WTC11 (cell line): ENCODE results near the gene GLCCI1. TPM values are rescaled to one million over a fixed set of nuclear protein-coding genes. Genes with fewer than 3 reads are reported as not detected.

Source experiments
- ATAC-seq: fragments of 200-7000 bp; cut with Tn5 transposase; 2 replicates; pipeline ENCODE4 v1.10.0; 2021; ENCODE audit warnings: mild to moderate bottlenecking, moderate library complexity
- CTCF ChIA-PET: fragments of 300-600 bp; sonication (Branson Sonifier 250); formaldehyde crosslinking; loops from one replicate; lab custom pipeline; 2021; ENCODE audit warnings: antibody characterized with exemption; lab: Charles Lee
- POLR2A ChIA-PET: fragments of 350-600 bp; sonication (Branson Sonifier 250); formaldehyde crosslinking; loops from one replicate; lab custom pipeline; 2021; ENCODE audit warnings: antibody characterized with exemption; lab: Charles Lee
- DNase-seq: peaks from one replicate; pipeline ENCODE4 v3.0.0; 2021; ENCODE audit warnings: low spot score
- H3K27ac Mint-ChIP-seq: 2 replicates; pipeline ENCODE4 v1.8.0; 2021; ENCODE audit warnings: mixed read lengths
- H3K27me3 Mint-ChIP-seq: 2 replicates; pipeline ENCODE4 v1.8.0; 2021; ENCODE audit warnings: low read depth, mild to moderate bottlenecking, moderate library complexity, mixed read lengths
- H3K36me3 Mint-ChIP-seq: 2 replicates; pipeline ENCODE4 v1.8.0; 2021; ENCODE audit warnings: mixed read lengths
- H3K4me1 Mint-ChIP-seq: 2 replicates; pipeline ENCODE4 v1.8.0; 2022; ENCODE audit warnings: mixed read lengths
- H3K4me3 Mint-ChIP-seq: 2 replicates; pipeline ENCODE4 v1.8.0; 2021; ENCODE audit warnings: mild to moderate bottlenecking, moderate library complexity, mixed read lengths
- H3K9me3 Mint-ChIP-seq: 2 replicates; pipeline ENCODE4 v1.8.0; 2021; ENCODE audit warnings: mixed read lengths
- CREB1 ChIP-seq: sonication (generic); formaldehyde crosslinking; IDR thresholded peaks from 2 replicates; pipeline ENCODE4 v1.8.0; 2023; ENCODE audit warnings: mild to moderate bottlenecking, missing genetic modification reagents
- FOXK1 ChIP-seq: sonication (generic); formaldehyde crosslinking; IDR thresholded peaks from 2 replicates; pipeline ENCODE4 v1.8.0; 2022; ENCODE audit warnings: mild to moderate bottlenecking, moderate library complexity, missing genetic modification reagents
- GABPB1 ChIP-seq: sonication (generic); formaldehyde crosslinking; IDR thresholded peaks from 2 replicates; pipeline ENCODE4 v1.8.1; 2023; ENCODE audit warnings: mild to moderate bottlenecking, missing genetic modification reagents
- IRF2 ChIP-seq: sonication (generic); formaldehyde crosslinking; IDR thresholded peaks from 2 replicates; pipeline ENCODE4 v1.8.0; 2022; ENCODE audit warnings: low read depth, missing genetic modification reagents, borderline replicate concordance
- JAZF1 ChIP-seq: fragments of 250-450 bp; sonication (Bioruptor Pico); IDR thresholded peaks from 2 replicates; pipeline ENCODE4 v1.9.0; 2021; ENCODE audit warnings: moderate library complexity, mild to moderate bottlenecking, inconsistent platforms
- KAT7 ChIP-seq: sonication (generic); formaldehyde crosslinking; IDR thresholded peaks from 2 replicates; pipeline ENCODE4 v1.8.1; 2023; ENCODE audit warnings: missing genetic modification reagents, mild to moderate bottlenecking, borderline replicate concordance
- MLX ChIP-seq: sonication (generic); formaldehyde crosslinking; IDR thresholded peaks from 2 replicates; pipeline ENCODE4 v1.8.1; 2023; ENCODE audit warnings: mild to moderate bottlenecking, missing genetic modification reagents, moderate library complexity
- MYBL2 ChIP-seq: sonication (generic); formaldehyde crosslinking; IDR thresholded peaks from 2 replicates; pipeline ENCODE4 v1.8.1; 2023; ENCODE audit warnings: mild to moderate bottlenecking, moderate library complexity, missing genetic modification reagents
- NFATC4 ChIP-seq: fragments of 250-450 bp; sonication (Bioruptor Pico); IDR thresholded peaks from 2 replicates; pipeline ENCODE4 v1.9.0; 2021; ENCODE audit warnings: mild to moderate bottlenecking
- NR2C2 ChIP-seq: sonication (generic); formaldehyde crosslinking; IDR thresholded peaks from 2 replicates; pipeline ENCODE4 v1.8.0; 2022; ENCODE audit warnings: mild to moderate bottlenecking, missing genetic modification reagents
- PRRX2 ChIP-seq: fragments of 250-450 bp; sonication (Bioruptor Pico); IDR thresholded peaks from 2 replicates; pipeline ENCODE4 v1.8.0; 2021; ENCODE audit warnings: mild to moderate bottlenecking
- RELA ChIP-seq: sonication (generic); formaldehyde crosslinking; IDR thresholded peaks from 2 replicates; pipeline ENCODE4 v1.8.1; 2022; ENCODE audit warnings: missing genetic modification reagents, mild to moderate bottlenecking, borderline replicate concordance
- RORB ChIP-seq: fragments of 250-450 bp; sonication (Bioruptor Pico); IDR thresholded peaks from 2 replicates; pipeline ENCODE4 v1.9.0; 2021; ENCODE audit warnings: mild to moderate bottlenecking
- ZNF138 ChIP-seq: sonication (generic); formaldehyde crosslinking; conservative IDR thresholded peaks from 2 replicates; pipeline ENCODE4 v1.8.1; 2022; ENCODE audit warnings: mild to moderate bottlenecking, moderate library complexity, missing genetic modification reagents
- ZNF263 ChIP-seq: sonication (generic); formaldehyde crosslinking; IDR thresholded peaks from 2 replicates; pipeline ENCODE4 v1.8.1; 2022; ENCODE audit warnings: low read depth, mild to moderate bottlenecking, moderate library complexity, missing genetic modification reagents
- ZNF317 ChIP-seq: sonication (generic); formaldehyde crosslinking; IDR thresholded peaks from 2 replicates; pipeline ENCODE4 v1.8.1; 2023; ENCODE audit warnings: low read depth, mild to moderate bottlenecking, moderate library complexity, missing genetic modification reagents, borderline replicate concordance
- ZNF512 ChIP-seq: sonication (generic); formaldehyde crosslinking; IDR thresholded peaks from 2 replicates; pipeline ENCODE4 v1.8.1; 2022; ENCODE audit warnings: missing genetic modification reagents, borderline replicate concordance
- ZNF532 ChIP-seq: fragments of 250-450 bp; sonication (Bioruptor Pico); IDR thresholded peaks from 2 replicates; pipeline ENCODE4 v1.9.0; 2021; ENCODE audit warnings: mild to moderate bottlenecking, borderline replicate concordance
- ZNF671 ChIP-seq: fragments of 250-450 bp; sonication (Bioruptor Pico); IDR thresholded peaks from 2 replicates; pipeline ENCODE4 v1.8.0; 2021; ENCODE audit warnings: mild to moderate bottlenecking
- total RNA-seq: library from RNA; stranded (reverse); gene quantifications from 3 replicates; pipeline ENCODE4 v1.2.3, GENCODE V29; 2021
- TF ChIP-seq, protein P1 (sequence below): sonication (generic); formaldehyde crosslinking; IDR thresholded peaks from 2 replicates; pipeline ENCODE4 v1.8.0; 2023; ENCODE audit warnings: missing genetic modification reagents
- TF ChIP-seq, protein P2 (sequence below): sonication (generic); formaldehyde crosslinking; IDR thresholded peaks from 2 replicates; pipeline ENCODE4 v1.8.1; 2023; ENCODE audit warnings: mild to moderate bottlenecking, missing genetic modification reagents
- TF ChIP-seq, protein P3 (sequence below): sonication (generic); formaldehyde crosslinking; IDR thresholded peaks from 2 replicates; pipeline ENCODE4 v1.8.1; 2023; ENCODE audit warnings: mild to moderate bottlenecking, missing genetic modification reagents

The GLCCI1 gene
- total RNA-seq, 1 experiment from 2014 or later = 23.8 TPM

GRCh38 chr7:8037151-8037550, 68.6 kb downstream of the GLCCI1 start (continued):
- TF ChIP-seq, protein P1, sequence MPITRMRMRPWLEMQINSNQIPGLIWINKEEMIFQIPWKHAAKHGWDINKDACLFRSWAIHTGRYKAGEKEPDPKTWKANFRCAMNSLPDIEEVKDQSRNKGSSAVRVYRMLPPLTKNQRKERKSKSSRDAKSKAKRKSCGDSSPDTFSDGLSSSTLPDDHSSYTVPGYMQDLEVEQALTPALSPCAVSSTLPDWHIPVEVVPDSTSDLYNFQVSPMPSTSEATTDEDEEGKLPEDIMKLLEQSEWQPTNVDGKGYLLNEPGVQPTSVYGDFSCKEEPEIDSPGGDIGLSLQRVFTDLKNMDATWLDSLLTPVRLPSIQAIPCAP (CRISPR knock-in tag) = no peak
- no peak for TF ChIP-seq FOXK1 (CRISPR knock-in tag)
- TF ChIP-seq ZNF263 = no peak
- TF ChIP-seq MLX = no peak
- TF ChIP-seq NR2C2 (CRISPR knock-in tag) = no peak
- no peak for TF ChIP-seq PRRX2 (CRISPR knock-in tag)
- no peak for TF ChIP-seq ZNF138 (CRISPR knock-in tag)
- TF ChIP-seq, all 79 proteins: peak for 0

- DNase-seq = no peak
- POLR2A ChIA-PET = no interaction called here
- H3K4me1 Mint-ChIP-seq = peaks cover 24% of the 10 kb centered on the region
- H3K9me3 Mint-ChIP-seq = no peaks in the 10 kb centered on the region
- ATAC-seq = no peak
- CTCF ChIA-PET = interaction anchor here (1.0 to 1.1 kb wide), 2 partner anchors 255 to 360 kb away, joined by 3 read pairs; no protein-coding TSS in a partner anchor
- TF ChIP-seq MYBL2 (CRISPR knock-in tag) (no peak), RELA (CRISPR knock-in tag) (no peak), NFATC4 (CRISPR knock-in tag) (no peak), IRF2 (CRISPR knock-in tag) (no peak), ZNF512 (no peak), NR2C2 (CRISPR knock-in tag) (no peak)
- TF ChIP-seq, protein P2, sequence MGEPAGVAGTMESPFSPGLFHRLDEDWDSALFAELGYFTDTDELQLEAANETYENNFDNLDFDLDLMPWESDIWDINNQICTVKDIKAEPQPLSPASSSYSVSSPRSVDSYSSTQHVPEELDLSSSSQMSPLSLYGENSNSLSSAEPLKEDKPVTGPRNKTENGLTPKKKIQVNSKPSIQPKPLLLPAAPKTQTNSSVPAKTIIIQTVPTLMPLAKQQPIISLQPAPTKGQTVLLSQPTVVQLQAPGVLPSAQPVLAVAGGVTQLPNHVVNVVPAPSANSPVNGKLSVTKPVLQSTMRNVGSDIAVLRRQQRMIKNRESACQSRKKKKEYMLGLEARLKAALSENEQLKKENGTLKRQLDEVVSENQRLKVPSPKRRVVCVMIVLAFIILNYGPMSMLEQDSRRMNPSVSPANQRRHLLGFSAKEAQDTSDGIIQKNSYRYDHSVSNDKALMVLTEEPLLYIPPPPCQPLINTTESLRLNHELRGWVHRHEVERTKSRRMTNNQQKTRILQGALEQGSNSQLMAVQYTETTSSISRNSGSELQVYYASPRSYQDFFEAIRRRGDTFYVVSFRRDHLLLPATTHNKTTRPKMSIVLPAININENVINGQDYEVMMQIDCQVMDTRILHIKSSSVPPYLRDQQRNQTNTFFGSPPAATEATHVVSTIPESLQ (CRISPR knock-in tag) = no peak
- TF ChIP-seq, all 79 proteins: peak for 0
- H3K36me3 Mint-ChIP-seq = peaks cover 18% of the 10 kb centered on the region
- H3K27me3 Mint-ChIP-seq = no peaks in the 10 kb centered on the region
- peak overlapping the region; percentile 64; the same call in 1 of the 2 replicates for H3K27ac Mint-ChIP-seq
- no peak overlapping the region for H3K4me3 Mint-ChIP-seq
Measured at GRCh38 chr7:8040768-8041369, 72.3 kb downstream of the GLCCI1 start.

- ATAC-seq = no peak
- Mint-ChIP-seq H3K36me3 (peaks cover 4% of the 10 kb centered on the region), H3K4me3 (no peak overlapping the region), H3K27ac (no peak overlapping the region), H3K4me1 (peaks cover 9% of the 10 kb centered on the region), H3K27me3 (no peaks in the 10 kb centered on the region), H3K9me3 (no peaks in the 10 kb centered on the region)
- no peak for DNase-seq
- ChIA-PET CTCF (no interaction called here), POLR2A (no interaction called here)
- TF ChIP-seq ZNF671 (CRISPR knock-in tag) (no peak), MYBL2 (CRISPR knock-in tag) (no peak), GABPB1 (CRISPR knock-in tag) (no peak), CREB1 (CRISPR knock-in tag) (no peak), JAZF1 (CRISPR knock-in tag) (no peak), ZNF532 (CRISPR knock-in tag) (no peak), ZNF317 (CRISPR knock-in tag) (no peak), KAT7 (CRISPR knock-in tag) (no peak), PRRX2 (CRISPR knock-in tag) (no peak), ZNF138 (CRISPR knock-in tag) (no peak), RORB (CRISPR knock-in tag) (no peak)
- TF ChIP-seq, protein P3, sequence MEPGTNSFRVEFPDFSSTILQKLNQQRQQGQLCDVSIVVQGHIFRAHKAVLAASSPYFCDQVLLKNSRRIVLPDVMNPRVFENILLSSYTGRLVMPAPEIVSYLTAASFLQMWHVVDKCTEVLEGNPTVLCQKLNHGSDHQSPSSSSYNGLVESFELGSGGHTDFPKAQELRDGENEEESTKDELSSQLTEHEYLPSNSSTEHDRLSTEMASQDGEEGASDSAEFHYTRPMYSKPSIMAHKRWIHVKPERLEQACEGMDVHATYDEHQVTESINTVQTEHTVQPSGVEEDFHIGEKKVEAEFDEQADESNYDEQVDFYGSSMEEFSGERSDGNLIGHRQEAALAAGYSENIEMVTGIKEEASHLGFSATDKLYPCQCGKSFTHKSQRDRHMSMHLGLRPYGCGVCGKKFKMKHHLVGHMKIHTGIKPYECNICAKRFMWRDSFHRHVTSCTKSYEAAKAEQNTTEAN (CRISPR knock-in tag) = no peak
Measured at GRCh38 chr7:8042796-8043535, 74.4 kb downstream of the GLCCI1 start.
